GM21381 (cell line): ENCODE measurements around the gene SLC43A2.
"Not testable (repeated sequence)": the region's sequence is repeated elsewhere in the genome, so short reads cannot be mapped to it uniquely, and the experiment has no call there.

Experiments used
- ATAC-seq: cut with Tn5 transposase; IDR thresholded peaks from one replicate; pipeline ENCODE4 v1.9.1; 2021; ENCODE audit warnings: mild to moderate bottlenecking, moderate library complexity; ENCODE audit not compliant: unreplicated experiment

Gene SLC43A2

DNA sequence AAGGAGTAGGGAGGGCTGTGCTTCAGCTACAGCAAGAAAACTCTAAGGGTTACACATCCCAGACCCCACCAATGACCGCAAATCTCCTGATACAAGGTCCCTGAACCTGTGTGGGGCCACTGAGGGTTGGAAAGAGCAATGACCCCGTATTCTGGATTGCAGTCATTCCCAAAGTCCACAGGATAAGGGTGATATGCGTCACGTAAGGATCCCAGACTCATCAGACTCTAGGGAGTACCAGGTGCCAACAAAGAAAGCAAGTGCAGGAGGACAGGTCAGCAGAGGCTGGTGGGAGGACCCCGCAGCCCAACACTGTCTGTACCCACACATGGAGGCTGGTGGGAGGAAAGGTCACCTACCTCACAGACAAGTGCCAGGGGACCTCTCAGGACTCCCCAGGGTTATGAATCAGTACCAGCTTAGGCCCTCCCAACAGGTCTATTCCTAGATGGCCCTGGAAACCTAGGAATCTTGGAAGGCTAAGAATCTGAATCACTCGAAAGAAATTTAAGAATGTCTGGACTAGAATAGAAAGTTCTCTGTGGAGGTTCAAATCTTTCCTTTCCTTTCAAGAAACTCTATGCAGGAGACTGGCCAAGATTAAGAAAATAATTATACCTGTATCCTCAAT is 82.2 kb downstream of the SLC43A2 start:
- no peak for ATAC-seq

DNA sequence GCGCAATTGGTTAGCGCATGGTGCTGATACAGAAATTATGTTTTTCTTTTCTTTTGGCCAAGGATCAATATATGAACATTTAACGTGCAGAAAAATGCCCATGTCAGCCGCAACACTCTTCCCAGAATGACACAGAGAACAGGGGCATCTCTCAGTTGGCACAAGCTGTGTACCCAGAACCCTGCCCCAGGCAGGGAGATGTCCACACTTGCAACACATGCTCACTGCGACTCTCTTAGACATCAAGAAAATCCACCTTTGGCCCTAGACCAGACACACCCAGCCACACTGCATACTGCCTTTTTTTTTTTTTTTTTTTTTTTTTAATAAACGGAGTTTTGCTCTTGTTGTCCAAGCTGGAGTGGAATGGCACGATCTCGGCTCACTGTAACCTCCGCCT is 83.0 kb downstream of the SLC43A2 start:
- no peak for ATAC-seq

DNA sequence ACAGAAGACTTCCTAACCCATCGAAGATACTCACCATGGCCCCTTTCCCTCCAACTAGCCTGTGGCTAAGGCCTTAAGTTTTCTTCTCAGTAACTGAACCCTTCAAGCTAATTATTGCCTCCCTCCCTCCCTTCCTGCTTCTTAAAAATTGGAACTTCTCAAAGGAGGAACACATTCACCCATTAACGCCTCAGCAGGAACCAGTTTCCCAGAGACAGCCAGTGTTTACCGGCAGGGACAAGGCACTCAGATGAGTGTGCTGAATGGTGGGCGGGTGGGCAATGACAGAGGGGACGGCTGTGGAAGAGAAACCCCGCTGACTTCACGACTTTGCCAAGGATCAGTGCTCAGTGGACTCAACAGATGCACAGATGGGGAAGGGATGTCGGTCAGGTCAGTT is 86.3 kb downstream of the SLC43A2 start:
- ATAC-seq = no peak

DNA sequence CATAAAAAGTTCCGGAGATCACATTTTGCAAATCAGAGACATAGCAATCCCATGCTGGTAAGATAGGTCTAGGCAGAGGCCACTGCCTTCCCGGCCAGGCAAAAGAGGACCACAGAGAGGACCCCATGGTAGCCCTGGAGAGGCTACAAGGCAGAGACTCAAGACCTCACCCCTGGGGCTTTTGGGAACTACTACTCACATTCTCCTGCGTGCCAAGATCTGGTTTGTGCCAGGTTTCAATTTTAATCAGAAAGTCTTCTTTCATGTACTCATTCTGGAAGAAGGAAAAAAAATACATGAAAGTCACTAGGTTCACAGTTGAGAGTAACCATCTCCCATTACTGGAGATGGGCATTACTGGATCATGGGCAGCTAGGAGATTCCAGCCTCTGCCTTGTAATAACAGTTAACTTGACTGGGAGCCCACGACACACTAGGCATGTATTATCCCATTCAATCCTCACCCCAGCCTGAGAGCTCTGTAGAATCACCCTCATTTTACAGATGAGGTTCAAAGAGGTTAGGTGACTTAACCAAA is 87.2 kb downstream of the SLC43A2 start:
- no peak for ATAC-seq

DNA sequence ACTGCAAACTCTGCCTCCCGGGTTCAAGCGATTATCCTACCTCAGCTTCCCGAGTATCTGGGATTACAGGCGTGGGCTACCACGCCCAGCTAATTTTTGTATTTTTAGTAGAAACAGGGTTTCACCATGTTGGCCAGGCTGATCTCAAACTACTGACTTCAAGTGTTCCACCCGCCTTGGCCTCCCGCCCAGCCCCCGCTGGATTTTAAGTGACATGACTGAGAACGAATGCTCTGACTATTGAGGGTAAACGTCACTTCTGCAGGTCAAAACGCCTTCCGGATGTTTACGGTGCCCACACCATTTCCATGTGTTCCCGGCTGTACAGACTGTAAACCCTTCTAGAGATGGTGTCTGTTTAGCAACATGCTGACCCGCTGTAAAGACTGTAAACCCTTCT is 88.8 kb downstream of the SLC43A2 start:
- no peak for ATAC-seq

DNA sequence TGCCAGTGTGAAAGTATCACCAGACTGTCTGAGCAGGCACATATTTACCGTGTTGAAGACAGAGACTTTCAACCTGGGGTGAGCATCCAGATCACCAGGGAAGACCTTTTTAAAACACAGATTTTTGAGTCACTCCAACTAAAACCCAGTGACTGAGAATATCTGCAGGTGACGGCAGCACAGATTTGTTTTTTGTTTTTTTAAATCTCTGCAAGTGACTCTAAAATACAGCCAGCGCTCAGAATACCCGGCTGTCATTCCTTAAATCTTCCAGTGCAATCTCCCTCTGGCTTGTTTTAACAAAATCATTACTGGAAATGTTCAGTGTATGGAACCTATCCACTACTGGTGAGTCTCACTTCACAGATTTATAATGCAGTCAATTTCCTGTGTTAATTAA is 92.9 kb downstream of the SLC43A2 start:
- no peak for ATAC-seq

DNA sequence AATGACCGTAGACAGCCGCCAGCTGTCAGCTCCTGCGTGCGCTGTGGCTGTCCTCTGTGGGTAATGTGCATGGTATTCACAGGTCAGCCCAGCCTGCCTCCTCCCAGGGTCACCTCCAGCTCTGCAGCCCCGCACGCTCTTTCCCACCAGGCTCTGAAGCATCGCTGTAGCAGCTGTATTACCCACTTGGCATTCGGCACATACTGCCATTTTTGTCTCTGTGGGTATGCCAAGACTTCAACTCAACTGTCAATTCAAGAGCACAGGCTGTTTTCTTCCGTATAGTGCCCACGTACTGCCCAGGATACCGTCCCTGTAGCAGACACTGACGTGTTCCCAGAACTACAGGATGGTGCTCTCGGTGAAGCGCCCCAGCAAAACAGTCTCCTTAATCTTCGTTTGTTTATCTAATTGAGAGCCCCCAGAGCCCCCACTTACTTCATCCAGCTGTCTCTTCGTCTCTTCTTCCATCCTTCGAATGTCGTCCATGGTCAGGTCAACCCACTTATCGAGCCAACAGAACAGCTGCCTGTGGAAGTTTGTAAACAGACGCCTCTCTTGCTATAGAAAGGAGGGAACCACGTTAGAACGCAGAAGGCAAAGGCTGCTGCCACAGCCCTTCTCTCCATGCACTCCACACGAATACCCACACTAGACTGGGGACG is 94.8 kb downstream of the SLC43A2 start:
- no peak for ATAC-seq

DNA sequence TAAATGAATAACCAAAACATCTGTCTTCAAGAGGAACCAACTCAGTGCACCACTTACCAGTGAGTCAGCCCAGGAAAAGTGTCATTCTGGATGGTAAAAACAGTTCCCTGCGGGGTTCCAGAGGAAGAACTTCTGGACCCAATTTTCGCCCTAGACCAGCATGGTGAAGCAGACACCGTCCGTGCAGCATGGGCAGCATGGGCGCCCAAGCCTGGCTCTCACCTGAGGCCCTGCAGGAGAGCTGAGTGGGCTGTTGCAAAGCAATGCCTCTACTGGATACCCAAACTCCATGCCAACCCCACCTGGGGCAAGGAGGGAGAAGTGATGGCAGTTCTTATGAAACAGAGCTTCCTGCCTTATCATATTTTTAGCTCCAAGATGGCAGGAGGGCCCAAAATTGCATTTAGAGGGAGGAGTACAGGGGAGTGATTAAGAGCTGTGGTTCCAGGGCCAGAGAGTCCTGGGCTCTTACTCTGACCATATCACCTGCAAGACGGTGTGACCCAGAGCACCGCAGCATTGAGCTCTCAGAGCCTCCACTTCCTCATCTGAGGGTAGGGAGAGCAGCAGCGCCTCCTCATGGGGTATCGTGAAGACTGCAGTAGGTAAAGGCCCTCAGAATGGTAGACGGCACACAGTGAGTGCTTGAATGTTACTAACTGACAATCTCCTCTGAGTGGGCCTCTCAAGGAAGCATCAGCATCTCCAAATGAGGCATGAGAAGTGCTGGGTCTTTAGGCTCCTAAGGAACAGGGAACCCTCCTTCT is 95.6 kb downstream of the SLC43A2 start:
- no peak for ATAC-seq

DNA sequence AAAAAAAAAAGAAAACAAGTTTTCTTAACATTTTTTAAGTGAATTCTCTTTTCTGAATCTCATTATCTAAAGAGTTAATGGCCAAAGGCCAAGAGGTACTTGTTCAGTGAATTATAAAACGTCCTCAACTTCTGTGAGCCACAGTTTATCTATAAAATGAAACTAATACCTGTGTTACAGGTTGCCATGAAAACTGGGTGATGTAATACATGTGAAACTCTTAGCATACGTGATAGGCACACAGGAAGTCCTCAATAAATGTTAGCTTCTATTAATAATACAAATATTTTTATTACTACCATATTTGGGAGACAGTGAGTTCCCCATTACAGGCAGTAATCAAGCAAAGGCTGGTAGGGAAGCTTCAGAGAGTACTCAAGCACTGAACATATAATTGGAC is 98.8 kb downstream of the SLC43A2 start:
- ATAC-seq = no peak

DNA sequence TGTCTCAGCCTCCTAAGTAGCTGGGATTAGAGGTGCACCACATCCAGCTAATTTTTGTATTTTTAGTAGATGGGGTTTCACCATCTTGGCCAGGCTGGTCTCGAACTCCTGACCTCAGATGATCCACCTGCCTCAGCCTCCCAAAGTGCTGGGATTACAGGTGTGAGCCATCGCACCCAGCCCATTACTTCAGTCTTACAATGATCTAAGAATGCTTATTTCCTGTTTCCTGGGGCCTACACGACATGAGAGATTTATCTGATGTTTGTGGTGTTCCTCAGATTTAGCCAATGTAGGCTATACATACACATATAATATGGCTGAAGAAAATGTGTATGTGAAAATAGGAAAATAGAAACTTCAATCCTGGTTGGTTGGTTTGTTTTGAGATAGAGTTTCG is 101.8 kb downstream of the SLC43A2 start:
- not testable (repeated sequence) for ATAC-seq

DNA sequence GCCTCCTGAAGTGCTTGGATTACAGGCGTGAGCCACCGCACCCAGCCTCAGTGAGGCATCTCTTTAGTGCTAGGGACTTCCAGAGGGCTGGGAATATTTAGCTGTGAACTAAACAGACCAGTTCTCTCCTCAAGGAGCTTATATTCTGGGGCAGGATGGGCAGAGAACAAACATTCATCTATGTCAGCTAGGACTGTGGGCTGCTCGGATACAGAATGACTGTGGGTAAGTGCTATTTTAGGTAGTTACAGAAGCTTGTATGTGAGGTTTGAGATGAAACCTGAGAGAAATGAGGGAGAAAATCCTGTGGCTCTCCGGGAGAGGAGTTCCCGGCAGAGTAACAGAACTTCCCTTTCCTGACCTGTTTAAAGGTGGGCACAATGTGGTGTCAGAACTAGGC is 106.0 kb downstream of the SLC43A2 start:
- no peak for ATAC-seq

DNA sequence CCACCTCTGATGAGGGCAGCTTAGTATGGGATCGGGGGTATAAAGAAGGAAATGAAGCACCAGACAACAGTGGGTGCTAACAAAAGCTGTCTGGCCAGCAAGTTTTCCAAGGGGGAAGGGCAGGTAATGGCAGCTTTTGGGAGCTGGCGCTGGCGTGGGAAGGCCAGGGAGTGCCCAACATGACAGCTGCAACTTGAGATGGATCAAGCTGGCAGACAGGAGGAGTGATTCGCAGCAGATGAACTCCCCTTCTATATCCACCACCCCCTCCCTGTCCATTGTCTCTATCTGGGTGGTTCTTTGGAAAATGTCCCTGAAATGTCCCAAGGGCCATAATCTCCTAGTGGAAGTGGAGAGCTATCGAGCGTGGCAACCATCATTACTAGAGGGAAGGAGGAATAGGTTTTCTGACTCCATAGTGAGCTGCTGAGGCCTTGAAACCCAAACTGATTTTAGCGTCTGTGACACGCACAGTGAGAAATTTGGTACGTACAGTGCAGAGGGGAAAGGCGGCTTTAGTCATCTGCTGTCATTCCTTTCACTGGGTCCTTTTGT is 107.5 kb downstream of the SLC43A2 start:
- ATAC-seq = no peak

DNA sequence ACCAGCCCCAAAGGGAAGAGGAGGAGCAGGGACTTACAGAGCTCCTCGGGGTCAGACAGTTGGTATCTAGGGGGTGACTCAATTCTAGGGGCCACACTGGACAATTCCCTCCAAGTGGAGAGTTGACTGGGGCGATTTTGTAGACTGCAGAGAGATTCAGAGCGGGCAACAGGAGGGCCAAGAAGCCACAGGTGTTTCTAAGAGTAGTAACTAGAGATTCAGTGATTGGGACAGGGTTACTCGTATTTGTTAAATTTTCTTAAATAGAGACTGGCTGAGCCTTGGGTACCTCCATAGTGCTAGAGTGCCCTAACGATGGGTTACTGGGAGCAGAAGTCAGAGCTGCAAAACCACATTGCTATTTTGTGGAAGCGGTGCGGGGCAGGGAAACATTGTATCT is 109.0 kb downstream of the SLC43A2 start:
- no peak for ATAC-seq
